ENCODE data around the gene MACF1. TPM values are rescaled to one million over a fixed set of nuclear protein-coding genes. Genes with fewer than 3 reads are reported as not detected.

MACF1 gene
- polyA plus RNA-seq, 1 of the 3 experiments (the other 2 are of a cell fraction): 37.6 TPM

- TF ChIP-seq TAF1 (IDR thresholded peaks at IDR 0.05; ENCODE audit: borderline replicate concordance, low read depth, low read length): no peak
- Histone ChIP-seq H3K4me3 (ENCODE audit: low read depth in 2 of 2, low read length in 1 of 2) (no peak overlapping the region; a peak in 1 of 4 replicates), H3K4me2 (no peak overlapping the region), H3K36me3 (replicated peaks in 1 of 2; ENCODE audit: control insufficient read depth in 1 of 2, insufficient read depth in 2 of 2, low read length in 1 of 2) (peaks cover 13 to 22% of the 10 kb centered on the region in 2 experiments), H4K20me1 (ENCODE audit: insufficient read depth) (peaks cover 7% of the 10 kb centered on the region; the same call in 1 of the 2 replicates), H2AFZ (ENCODE audit: low read depth) (no peak overlapping the region), H3K27ac (ENCODE audit: low read depth in 2 of 2, low read length in 1 of 2) (peak overlapping the region in 1 of 2 experiments; percentile 48; a peak in 1 of 4 replicates), H3K79me2 (ENCODE audit: insufficient read depth) (peaks cover 66% of the 10 kb centered on the region), H3K27me3 (ENCODE audit: insufficient read depth) (no peaks in the 10 kb centered on the region), H3K9me2 (no peaks in the 10 kb centered on the region), H3K9me3 (no peaks in the 10 kb centered on the region), H3K4me1 (ENCODE audit: control insufficient read depth in 1 of 2, insufficient read depth in 2 of 2, low read depth in 1 of 2, low read length in 1 of 2) (peaks cover 10 to 11% of the 10 kb centered on the region in 2 experiments), H3F3A (replicated peaks; ENCODE audit: insufficient read depth) (peaks cover 8% of the 10 kb centered on the region), H3K9ac (no peak overlapping the region)
- POLR2A ChIA-PET: interaction anchor here (1.1 kb wide), 1 partner anchor 155 kb away, joined by 3 read pairs; no protein-coding TSS in a partner anchor
- CTCF ChIA-PET: interaction anchor here (0.6 to 7.9 kb wide), 49 partner anchors 9 to 475 kb away, joined by 3 to 100 read pairs (median 4); partner anchors contain the start of gene MACF1
- no peak for DNase-seq
These were observed 54.4 kb downstream of the MACF1 start for GRCh38 chr1:39258925-39259244.

GRCh38 chr1:39261712-39262221 is 57.3 kb downstream of the MACF1 start:
- Histone ChIP-seq H3K27me3 (ENCODE audit: insufficient read depth) (no peaks in the 10 kb centered on the region), H3K9me3 (no peaks in the 10 kb centered on the region), H3K79me2 (ENCODE audit: insufficient read depth) (peaks cover 78% of the 10 kb centered on the region), H4K20me1 (ENCODE audit: insufficient read depth) (peaks cover 11% of the 10 kb centered on the region; the same call in 1 of the 2 replicates), H3K4me1 (ENCODE audit: control insufficient read depth in 1 of 2, insufficient read depth in 2 of 2, low read depth in 1 of 2, low read length in 1 of 2) (peaks cover 10 to 11% of the 10 kb centered on the region in 2 experiments; a peak in 3 of 4 replicates), H3K4me3 (ENCODE audit: low read depth in 2 of 2, low read length in 1 of 2) (no peak overlapping the region), H3F3A (replicated peaks; ENCODE audit: insufficient read depth) (peaks cover 8% of the 10 kb centered on the region), H3K9me2 (no peaks in the 10 kb centered on the region), H2AFZ (ENCODE audit: low read depth) (no peak overlapping the region), H3K4me2 (no peak overlapping the region), H3K9ac (no peak overlapping the region), H3K36me3 (replicated peaks in 1 of 2; ENCODE audit: control insufficient read depth in 1 of 2, insufficient read depth in 2 of 2, low read length in 1 of 2) (peaks cover 4 to 10% of the 10 kb centered on the region in 2 experiments), H3K27ac (ENCODE audit: low read depth in 2 of 2, low read length in 1 of 2) (peak overlapping the region; percentile 1 to 58; a peak in 3 of 4 replicates)
- ChIA-PET CTCF (interaction anchor here (1.2 to 7.9 kb wide), 4 partner anchors 69 to 164 kb away, joined by 3 to 100 read pairs (median 47); no protein-coding TSS in a partner anchor), POLR2A (no interaction called here)
- WGBS (ENCODE audit: low lambda C conversion rate): 48% methylated on average over 2 of the region's 2 CpGs
- DNase-seq: no peak
- TF ChIP-seq FOSL2 (IDR thresholded peaks at IDR 0.05; ENCODE audit: borderline replicate concordance, low read depth) (no peak), EP300 (IDR thresholded peaks at IDR 0.05; ENCODE audit: borderline replicate concordance in 1 of 2, low read depth in 1 of 2, low read length in 1 of 2) (no peak), USF2 (IDR thresholded peaks at IDR 0.05; ENCODE audit: borderline replicate concordance, low read depth, low read length) (no peak), GATA2 (CRISPR knock-in tag; IDR thresholded peaks at IDR 0.05) (no peak), EZH2phosphoT487 (IDR thresholded peaks at IDR 0.05; ENCODE audit: borderline replicate concordance, low read depth) (no peak), TAF1 (IDR thresholded peaks at IDR 0.05; ENCODE audit: borderline replicate concordance, low read depth, low read length) (no peak), POLR2AphosphoS5 (IDR thresholded peaks at IDR 0.05; ENCODE audit: low read depth, low read length) (no peak), CTCF (IDR thresholded peaks at IDR 0.05) (no peak), MXI1 (IDR thresholded peaks at IDR 0.05; ENCODE audit: low read depth, low read length) (no peak), RCOR1 (IDR thresholded peaks at IDR 0.05; ENCODE audit: low read length) (0 out of 2 replicates have a peak, but pooled peaks have one; percentile 18), RFX5 (IDR thresholded peaks at IDR 0.05; ENCODE audit: low read length) (no peak), YY1 (IDR thresholded peaks at IDR 0.05; ENCODE audit: low read depth) (no peak), REST (IDR thresholded peaks at IDR 0.05; ENCODE audit: low read depth, low read length) (no peak), JUND (IDR thresholded peaks at IDR 0.05) (no peak)
- TF ChIP-seq, protein P1, sequence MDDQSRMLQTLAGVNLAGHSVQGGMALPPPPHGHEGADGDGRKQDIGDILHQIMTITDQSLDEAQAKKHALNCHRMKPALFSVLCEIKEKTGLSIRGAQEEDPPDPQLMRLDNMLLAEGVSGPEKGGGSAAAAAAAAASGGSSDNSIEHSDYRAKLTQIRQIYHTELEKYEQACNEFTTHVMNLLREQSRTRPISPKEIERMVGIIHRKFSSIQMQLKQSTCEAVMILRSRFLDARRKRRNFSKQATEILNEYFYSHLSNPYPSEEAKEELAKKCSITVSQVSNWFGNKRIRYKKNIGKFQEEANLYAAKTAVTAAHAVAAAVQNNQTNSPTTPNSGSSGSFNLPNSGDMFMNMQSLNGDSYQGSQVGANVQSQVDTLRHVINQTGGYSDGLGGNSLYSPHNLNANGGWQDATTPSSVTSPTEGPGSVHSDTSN (IDR thresholded peaks at IDR 0.05): peak; percentile 35; the same call in 1 of the 2 replicates
- TF ChIP-seq, protein P2, sequence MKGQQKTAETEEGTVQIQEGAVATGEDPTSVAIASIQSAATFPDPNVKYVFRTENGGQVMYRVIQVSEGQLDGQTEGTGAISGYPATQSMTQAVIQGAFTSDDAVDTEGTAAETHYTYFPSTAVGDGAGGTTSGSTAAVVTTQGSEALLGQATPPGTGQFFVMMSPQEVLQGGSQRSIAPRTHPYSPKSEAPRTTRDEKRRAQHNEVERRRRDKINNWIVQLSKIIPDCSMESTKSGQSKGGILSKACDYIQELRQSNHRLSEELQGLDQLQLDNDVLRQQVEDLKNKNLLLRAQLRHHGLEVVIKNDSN (IDR thresholded peaks at IDR 0.05; ENCODE audit: borderline replicate concordance, low read depth): no peak

Data from SK-N-SH (cell line).